GM12874 (cell line): ENCODE measurements around the gene KIF5A.

Source experiments
- TF ChIP-seq, protein P1 (sequence below): IDR thresholded peaks from 2 replicates; pipeline ENCODE4 v1.5.1; 2011; ENCODE audit warnings: low read depth, mild to moderate bottlenecking, control low read depth, low read length, moderate library complexity; ENCODE audit not compliant: insufficient read depth

The KIF5A gene

GRCh38 chr12:57579677-57580465 is 30.0 kb downstream of the KIF5A start:
- TF ChIP-seq, protein P1, sequence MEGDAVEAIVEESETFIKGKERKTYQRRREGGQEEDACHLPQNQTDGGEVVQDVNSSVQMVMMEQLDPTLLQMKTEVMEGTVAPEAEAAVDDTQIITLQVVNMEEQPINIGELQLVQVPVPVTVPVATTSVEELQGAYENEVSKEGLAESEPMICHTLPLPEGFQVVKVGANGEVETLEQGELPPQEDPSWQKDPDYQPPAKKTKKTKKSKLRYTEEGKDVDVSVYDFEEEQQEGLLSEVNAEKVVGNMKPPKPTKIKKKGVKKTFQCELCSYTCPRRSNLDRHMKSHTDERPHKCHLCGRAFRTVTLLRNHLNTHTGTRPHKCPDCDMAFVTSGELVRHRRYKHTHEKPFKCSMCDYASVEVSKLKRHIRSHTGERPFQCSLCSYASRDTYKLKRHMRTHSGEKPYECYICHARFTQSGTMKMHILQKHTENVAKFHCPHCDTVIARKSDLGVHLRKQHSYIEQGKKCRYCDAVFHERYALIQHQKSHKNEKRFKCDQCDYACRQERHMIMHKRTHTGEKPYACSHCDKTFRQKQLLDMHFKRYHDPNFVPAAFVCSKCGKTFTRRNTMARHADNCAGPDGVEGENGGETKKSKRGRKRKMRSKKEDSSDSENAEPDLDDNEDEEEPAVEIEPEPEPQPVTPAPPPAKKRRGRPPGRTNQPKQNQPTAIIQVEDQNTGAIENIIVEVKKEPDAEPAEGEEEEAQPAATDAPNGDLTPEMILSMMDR, result no peak

GRCh38 chr12:57580466-57580795 is 30.6 kb downstream of the KIF5A start:
- TF ChIP-seq, protein P1, result no peak

- TF ChIP-seq, protein P1, result no peak
These were observed 32.0 kb downstream of the KIF5A start for GRCh38 chr12:57581802-57582201.

DNA sequence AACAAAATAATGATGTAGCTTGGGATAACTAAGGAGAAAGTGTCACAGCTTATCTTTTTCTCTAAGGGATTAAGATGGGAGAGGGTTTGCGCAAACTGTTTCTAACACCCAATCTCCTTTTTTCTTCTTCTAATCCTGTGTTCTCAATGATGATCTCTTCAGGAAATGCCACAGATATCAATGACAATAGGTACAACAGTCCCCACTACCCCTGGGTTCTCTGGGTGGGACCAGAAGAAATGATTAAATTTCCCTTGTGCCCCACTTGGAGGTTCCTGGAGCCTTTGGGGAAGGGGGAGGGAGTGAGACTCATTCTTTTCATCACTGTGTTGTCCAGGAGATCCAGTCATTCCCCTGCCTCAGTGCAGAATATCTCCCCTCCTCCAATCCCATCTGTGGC is 32.6 kb downstream of the KIF5A start:
- TF ChIP-seq, protein P1, result no peak

DNA sequence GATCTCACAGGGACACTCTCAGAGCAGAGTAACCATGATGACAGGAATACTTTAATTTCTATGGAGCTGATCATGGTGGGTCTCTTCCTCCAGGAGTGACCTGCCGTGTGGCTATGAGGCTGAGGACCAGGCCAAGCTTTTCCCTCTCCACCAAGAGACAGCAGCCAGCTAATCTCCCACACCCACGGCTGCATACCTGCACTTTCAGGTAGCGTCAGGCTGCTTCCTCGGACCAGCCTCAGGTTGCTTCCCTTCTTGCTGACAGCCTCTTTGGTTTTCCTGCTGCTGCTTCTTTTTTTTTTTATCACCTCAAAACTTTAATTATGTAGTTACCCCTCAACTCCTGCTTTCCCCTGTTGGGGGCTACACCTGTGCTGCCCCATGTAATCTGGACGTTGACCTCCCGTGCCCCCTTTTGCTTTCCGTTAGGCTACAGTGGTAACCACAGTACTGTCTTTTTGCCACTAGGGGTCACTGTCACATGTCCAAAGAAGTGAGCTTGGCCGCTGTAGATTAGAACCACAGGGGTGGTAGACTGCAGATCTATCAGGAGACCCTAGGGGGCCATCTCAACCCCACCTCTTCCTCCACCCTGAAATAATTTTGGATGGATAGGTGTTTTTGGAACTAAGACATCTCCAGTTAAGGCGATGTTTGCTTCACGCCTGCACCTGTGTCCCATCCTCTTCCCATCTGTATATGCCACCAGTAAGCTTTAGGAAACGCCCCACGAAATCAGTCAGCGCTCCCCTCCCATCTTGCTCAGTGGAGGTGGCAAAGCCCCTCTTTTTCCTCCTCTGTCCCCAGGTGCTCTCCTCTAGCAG is 33.4 kb downstream of the KIF5A start:
- TF ChIP-seq, protein P1, result peak; percentile 89

- TF ChIP-seq, protein P1, result no peak
These were observed 34.2 kb downstream of the KIF5A start for GRCh38 chr12:57584050-57584449.

GRCh38 chr12:57584690-57585089 is 34.8 kb downstream of the KIF5A start:
- TF ChIP-seq, protein P1, result no peak
